ENCODE results near the gene CREB5. TPM values are rescaled to one million over a fixed set of nuclear protein-coding genes. Genes with fewer than 3 reads are reported as not detected.

Gene CREB5
- total RNA-seq, 1 experiment from 2014 or later, result 40.5 TPM

DNA sequence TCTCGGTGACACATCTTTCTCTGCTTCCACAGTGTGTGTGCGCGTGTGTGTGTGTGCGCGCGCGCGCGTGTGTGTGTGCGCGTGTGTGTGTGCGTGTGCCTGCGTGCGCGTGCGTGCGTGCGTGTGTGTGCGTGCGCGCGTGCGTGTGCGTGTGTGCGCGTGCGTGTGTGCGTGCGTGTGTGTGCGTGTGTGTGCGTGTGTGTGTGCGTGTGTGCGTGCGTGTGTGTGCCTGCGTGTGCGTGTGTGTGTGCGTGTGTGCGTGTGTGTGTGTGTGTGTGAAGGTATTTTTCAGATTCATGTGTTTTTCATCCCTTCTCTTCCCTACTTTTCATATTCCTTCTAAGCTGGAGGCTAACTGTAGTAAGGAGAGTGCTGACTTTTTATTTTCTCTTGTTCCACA lies 148.4 kb downstream of the CREB5 start:
- intact Hi-C loops (cut with micrococcal nuclease), result no loop called here
- ChIA-PET CTCF (interaction anchor here (0.6 kb wide), 1 partner anchor 27 kb away, joined by 3 read pairs; no protein-coding TSS in a partner anchor), POLR2A (no interaction called here)
- TF ChIP-seq, protein P1, sequence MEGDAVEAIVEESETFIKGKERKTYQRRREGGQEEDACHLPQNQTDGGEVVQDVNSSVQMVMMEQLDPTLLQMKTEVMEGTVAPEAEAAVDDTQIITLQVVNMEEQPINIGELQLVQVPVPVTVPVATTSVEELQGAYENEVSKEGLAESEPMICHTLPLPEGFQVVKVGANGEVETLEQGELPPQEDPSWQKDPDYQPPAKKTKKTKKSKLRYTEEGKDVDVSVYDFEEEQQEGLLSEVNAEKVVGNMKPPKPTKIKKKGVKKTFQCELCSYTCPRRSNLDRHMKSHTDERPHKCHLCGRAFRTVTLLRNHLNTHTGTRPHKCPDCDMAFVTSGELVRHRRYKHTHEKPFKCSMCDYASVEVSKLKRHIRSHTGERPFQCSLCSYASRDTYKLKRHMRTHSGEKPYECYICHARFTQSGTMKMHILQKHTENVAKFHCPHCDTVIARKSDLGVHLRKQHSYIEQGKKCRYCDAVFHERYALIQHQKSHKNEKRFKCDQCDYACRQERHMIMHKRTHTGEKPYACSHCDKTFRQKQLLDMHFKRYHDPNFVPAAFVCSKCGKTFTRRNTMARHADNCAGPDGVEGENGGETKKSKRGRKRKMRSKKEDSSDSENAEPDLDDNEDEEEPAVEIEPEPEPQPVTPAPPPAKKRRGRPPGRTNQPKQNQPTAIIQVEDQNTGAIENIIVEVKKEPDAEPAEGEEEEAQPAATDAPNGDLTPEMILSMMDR (IDR thresholded peaks at IDR 0.05; ENCODE audit: unreplicated experiment), result no peak
- DNase-seq (ENCODE audit: unreplicated experiment), result no peak
- Mint-ChIP-seq H3K4me3 (ENCODE audit: unreplicated experiment) (no peak overlapping the region), H3K9me3 (ENCODE audit: unreplicated experiment) (no peaks in the 10 kb centered on the region), H3K27ac (ENCODE audit: low read depth, unreplicated experiment) (no peak overlapping the region), H3K27me3 (ENCODE audit: insufficient read depth, unreplicated experiment) (peaks cover 25% of the 10 kb centered on the region), H3K36me3 (ENCODE audit: insufficient read depth, unreplicated experiment) (no peaks in the 10 kb centered on the region), H3K4me1 (ENCODE audit: insufficient read depth, unreplicated experiment) (peaks cover 9% of the 10 kb centered on the region)
- no TSS peak for BruUV-seq (replicated peaks)

DNA sequence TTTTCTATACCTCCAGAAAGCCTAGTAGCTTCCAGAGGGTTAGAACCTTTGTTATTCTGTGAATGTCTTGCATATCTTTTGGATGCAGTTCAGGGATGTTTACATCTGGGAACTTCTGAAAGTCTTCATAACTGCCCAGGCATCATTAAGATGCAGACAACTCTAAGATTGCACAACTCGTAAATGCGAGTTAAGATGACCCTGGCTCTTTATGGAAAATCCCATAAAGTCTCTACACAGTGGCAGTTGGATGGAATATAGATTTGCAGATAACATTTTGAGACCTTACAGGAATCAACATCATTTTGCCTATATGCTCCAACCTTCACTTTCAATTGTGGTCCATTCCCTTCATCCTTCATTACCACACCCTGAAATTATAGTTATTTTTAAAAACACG lies 151.7 kb downstream of the CREB5 start:
- no peak overlapping the region for H3K4me3 Mint-ChIP-seq (ENCODE audit: unreplicated experiment)
- BruUV-seq (replicated peaks), result no TSS peak
- H3K9me3 Mint-ChIP-seq (ENCODE audit: unreplicated experiment), result no peaks in the 10 kb centered on the region
- CTCF ChIA-PET, result no interaction called here
- TF ChIP-seq, protein P1 (IDR thresholded peaks at IDR 0.05; ENCODE audit: unreplicated experiment), result no peak
- no peaks in the 10 kb centered on the region for H3K36me3 Mint-ChIP-seq (ENCODE audit: insufficient read depth, unreplicated experiment)
- peaks cover 9% of the 10 kb centered on the region for H3K4me1 Mint-ChIP-seq (ENCODE audit: insufficient read depth, unreplicated experiment)
- intact Hi-C loops (cut with micrococcal nuclease), result no loop called here
- POLR2A ChIA-PET, result no interaction called here
- H3K27ac Mint-ChIP-seq (ENCODE audit: low read depth, unreplicated experiment), result no peak overlapping the region
- H3K27me3 Mint-ChIP-seq (ENCODE audit: insufficient read depth, unreplicated experiment), result peaks cover 14% of the 10 kb centered on the region
- no peak for DNase-seq (ENCODE audit: unreplicated experiment)

DNA sequence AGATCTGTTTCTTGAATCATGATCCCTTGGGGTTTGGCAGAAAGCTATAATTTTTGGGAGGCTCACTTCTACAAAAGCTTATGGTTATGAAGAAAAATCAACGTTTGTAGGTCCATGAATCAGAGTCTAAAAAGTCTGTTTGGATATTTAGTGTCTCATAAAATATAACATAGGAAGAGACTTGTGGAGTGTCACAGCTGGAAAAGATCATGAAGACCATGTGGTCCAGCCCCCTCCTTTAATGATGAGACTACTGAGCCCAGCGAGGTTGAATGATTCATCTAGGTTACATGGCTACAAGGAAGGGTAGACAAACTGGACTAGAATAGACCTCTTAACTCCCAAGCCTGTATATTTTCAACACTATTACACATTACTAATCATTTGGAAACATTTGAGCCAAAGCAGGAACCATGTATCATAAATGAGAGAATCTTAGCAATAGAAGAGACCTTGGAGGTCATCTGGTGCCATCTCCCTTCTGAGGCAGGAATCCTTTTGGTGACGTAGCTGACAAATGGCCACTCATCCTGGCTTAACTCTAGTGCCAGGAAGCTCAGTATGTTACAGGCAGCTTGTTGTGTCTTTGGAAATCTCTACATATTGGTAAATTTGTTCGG lies 152.5 kb downstream of the CREB5 start:
- Mint-ChIP-seq H3K27ac (ENCODE audit: low read depth, unreplicated experiment) (no peak overlapping the region), H3K4me3 (ENCODE audit: unreplicated experiment) (no peak overlapping the region), H3K36me3 (ENCODE audit: insufficient read depth, unreplicated experiment) (no peaks in the 10 kb centered on the region), H3K9me3 (ENCODE audit: unreplicated experiment) (no peaks in the 10 kb centered on the region), H3K27me3 (ENCODE audit: insufficient read depth, unreplicated experiment) (peaks cover 14% of the 10 kb centered on the region), H3K4me1 (ENCODE audit: insufficient read depth, unreplicated experiment) (peaks cover 5% of the 10 kb centered on the region)
- TF ChIP-seq, protein P1 (IDR thresholded peaks at IDR 0.05; ENCODE audit: unreplicated experiment), result no peak
- BruUV-seq (replicated peaks), result no TSS peak
- intact Hi-C loops (cut with micrococcal nuclease), result no loop called here
- CTCF ChIA-PET, result no interaction called here
- DNase-seq (ENCODE audit: unreplicated experiment), result no peak
- POLR2A ChIA-PET, result interaction anchor here (0.7 kb wide), 1 partner anchor 56 kb away, joined by 3 read pairs; no protein-coding TSS in a partner anchor

DNA sequence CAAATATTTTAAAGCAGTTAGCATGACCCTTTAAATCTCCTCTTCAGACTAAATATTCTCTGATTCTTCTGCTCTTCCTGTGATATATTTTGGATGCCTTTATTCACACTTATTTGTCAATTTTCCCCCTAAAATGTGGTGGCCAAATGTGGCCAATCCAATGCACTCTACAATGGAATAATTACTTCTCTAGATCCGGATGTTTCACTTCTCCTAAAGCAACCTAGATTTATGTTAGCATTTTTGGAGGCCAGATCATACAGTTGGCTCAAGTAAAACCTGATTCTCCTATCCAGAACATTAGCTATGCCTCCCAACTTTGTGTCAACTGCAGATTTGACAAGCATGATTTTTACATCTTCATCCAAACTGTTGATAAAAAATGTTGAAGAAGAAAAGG lies 153.7 kb downstream of the CREB5 start:
- intact Hi-C loops (cut with micrococcal nuclease), result no loop called here
- DNase-seq (ENCODE audit: unreplicated experiment), result no peak
- no peaks in the 10 kb centered on the region for H3K36me3 Mint-ChIP-seq (ENCODE audit: insufficient read depth, unreplicated experiment)
- ChIA-PET CTCF (interaction anchor here (0.7 kb wide), 1 partner anchor 855 kb away, joined by 3 read pairs; no protein-coding TSS in a partner anchor), POLR2A (interaction anchor here (1.2 kb wide), 1 partner anchor 21 kb away, joined by 3 read pairs; no protein-coding TSS in a partner anchor)
- peaks cover 7% of the 10 kb centered on the region for H3K4me1 Mint-ChIP-seq (ENCODE audit: insufficient read depth, unreplicated experiment)
- no peak overlapping the region for H3K4me3 Mint-ChIP-seq (ENCODE audit: unreplicated experiment)
- no peaks in the 10 kb centered on the region for H3K9me3 Mint-ChIP-seq (ENCODE audit: unreplicated experiment)
- TF ChIP-seq, protein P1 (IDR thresholded peaks at IDR 0.05; ENCODE audit: unreplicated experiment), result no peak
- BruUV-seq (replicated peaks), result no TSS peak
- peaks cover 14% of the 10 kb centered on the region for H3K27me3 Mint-ChIP-seq (ENCODE audit: insufficient read depth, unreplicated experiment)
- H3K27ac Mint-ChIP-seq (ENCODE audit: low read depth, unreplicated experiment), result no peak overlapping the region
